ENCODE results near the gene LCP2.

DNA sequence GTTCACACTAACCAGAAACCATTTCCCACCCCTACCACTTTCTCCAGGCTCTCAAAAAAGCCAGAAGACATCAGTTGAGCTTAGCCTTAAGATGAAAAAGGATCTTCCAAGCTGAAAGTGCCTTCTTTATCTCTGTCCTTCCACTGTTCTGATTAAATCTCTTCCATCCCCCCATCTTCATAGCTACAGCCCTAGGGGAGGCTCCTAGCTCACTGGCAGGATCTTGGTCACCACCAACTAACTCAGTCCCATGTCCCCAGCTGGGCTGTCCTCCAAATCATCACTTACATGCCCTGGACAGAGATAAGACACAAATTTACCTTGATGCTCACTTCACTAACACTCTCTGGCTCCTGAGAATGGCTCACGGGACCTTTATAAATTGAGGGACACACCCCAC lies 14.3 kb downstream of the LCP2 start:
- no peak for TF ChIP-seq RB1 (IDR thresholded peaks at IDR 0.05; ENCODE audit: borderline replicate concordance)
- TF ChIP-seq CTCF (IDR thresholded peaks at IDR 0.05 in 2 of 3, conservative IDR thresholded peaks at IDR 0.05 in 1 of 3; ENCODE audit: control insufficient read depth in 2 of 3, extremely low read depth in 1 of 3, insufficient read depth in 1 of 3, low read depth in 3 of 3, low read length in 3 of 3) = no peak
- TF ChIP-seq TCF7 (IDR thresholded peaks at IDR 0.05; ENCODE audit: borderline replicate concordance) = no peak
- no peak for TF ChIP-seq EP300 (IDR thresholded peaks at IDR 0.05; ENCODE audit: borderline replicate concordance in 1 of 2, control insufficient read depth in 1 of 2, low read depth in 2 of 2, low read length in 2 of 2)
- no peak for TF ChIP-seq BMI1 (IDR thresholded peaks at IDR 0.05; ENCODE audit: borderline replicate concordance)
- TF ChIP-seq ZZZ3 (IDR thresholded peaks at IDR 0.05; ENCODE audit: control insufficient read depth, insufficient read length, low read depth) = no peak
- TF ChIP-seq, protein P1, sequence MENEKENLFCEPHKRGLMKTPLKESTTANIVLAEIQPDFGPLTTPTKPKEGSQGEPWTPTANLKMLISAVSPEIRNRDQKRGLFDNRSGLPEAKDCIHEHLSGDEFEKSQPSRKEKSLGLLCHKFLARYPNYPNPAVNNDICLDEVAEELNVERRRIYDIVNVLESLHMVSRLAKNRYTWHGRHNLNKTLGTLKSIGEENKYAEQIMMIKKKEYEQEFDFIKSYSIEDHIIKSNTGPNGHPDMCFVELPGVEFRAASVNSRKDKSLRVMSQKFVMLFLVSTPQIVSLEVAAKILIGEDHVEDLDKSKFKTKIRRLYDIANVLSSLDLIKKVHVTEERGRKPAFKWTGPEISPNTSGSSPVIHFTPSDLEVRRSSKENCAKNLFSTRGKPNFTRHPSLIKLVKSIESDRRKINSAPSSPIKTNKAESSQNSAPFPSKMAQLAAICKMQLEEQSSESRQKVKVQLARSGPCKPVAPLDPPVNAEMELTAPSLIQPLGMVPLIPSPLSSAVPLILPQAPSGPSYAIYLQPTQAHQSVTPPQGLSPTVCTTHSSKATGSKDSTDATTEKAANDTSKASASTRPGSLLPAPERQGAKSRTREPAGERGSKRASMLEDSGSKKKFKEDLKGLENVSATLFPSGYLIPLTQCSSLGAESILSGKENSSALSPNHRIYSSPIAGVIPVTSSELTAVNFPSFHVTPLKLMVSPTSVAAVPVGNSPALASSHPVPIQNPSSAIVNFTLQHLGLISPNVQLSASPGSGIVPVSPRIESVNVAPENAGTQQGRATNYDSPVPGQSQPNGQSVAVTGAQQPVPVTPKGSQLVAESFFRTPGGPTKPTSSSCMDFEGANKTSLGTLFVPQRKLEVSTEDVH (IDR thresholded peaks at IDR 0.05; ENCODE audit: low read depth, partially characterized antibody) = no peak
- TF ChIP-seq, protein P2, sequence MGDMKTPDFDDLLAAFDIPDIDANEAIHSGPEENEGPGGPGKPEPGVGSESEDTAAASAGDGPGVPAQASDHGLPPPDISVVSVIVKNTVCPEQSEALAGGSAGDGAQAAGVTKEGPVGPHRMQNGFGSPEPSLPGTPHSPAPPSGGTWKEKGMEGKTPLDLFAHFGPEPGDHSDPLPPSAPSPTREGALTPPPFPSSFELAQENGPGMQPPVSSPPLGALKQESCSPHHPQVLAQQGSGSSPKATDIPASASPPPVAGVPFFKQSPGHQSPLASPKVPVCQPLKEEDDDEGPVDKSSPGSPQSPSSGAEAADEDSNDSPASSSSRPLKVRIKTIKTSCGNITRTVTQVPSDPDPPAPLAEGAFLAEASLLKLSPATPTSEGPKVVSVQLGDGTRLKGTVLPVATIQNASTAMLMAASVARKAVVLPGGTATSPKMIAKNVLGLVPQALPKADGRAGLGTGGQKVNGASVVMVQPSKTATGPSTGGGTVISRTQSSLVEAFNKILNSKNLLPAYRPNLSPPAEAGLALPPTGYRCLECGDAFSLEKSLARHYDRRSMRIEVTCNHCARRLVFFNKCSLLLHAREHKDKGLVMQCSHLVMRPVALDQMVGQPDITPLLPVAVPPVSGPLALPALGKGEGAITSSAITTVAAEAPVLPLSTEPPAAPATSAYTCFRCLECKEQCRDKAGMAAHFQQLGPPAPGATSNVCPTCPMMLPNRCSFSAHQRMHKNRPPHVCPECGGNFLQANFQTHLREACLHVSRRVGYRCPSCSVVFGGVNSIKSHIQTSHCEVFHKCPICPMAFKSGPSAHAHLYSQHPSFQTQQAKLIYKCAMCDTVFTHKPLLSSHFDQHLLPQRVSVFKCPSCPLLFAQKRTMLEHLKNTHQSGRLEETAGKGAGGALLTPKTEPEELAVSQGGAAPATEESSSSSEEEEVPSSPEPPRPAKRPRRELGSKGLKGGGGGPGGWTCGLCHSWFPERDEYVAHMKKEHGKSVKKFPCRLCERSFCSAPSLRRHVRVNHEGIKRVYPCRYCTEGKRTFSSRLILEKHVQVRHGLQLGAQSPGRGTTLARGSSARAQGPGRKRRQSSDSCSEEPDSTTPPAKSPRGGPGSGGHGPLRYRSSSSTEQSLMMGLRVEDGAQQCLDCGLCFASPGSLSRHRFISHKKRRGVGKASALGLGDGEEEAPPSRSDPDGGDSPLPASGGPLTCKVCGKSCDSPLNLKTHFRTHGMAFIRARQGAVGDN (IDR thresholded peaks at IDR 0.05) = no peak
- TF ChIP-seq, protein P3, sequence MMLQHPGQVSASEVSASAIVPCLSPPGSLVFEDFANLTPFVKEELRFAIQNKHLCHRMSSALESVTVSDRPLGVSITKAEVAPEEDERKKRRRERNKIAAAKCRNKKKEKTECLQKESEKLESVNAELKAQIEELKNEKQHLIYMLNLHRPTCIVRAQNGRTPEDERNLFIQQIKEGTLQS (IDR thresholded peaks at IDR 0.05; ENCODE audit: borderline replicate concordance, extremely low read depth, low read depth, low read length) = no peak
- TF ChIP-seq JUND (IDR thresholded peaks at IDR 0.05; ENCODE audit: low read depth, low read length) = no peak
- TF ChIP-seq, protein P4, sequence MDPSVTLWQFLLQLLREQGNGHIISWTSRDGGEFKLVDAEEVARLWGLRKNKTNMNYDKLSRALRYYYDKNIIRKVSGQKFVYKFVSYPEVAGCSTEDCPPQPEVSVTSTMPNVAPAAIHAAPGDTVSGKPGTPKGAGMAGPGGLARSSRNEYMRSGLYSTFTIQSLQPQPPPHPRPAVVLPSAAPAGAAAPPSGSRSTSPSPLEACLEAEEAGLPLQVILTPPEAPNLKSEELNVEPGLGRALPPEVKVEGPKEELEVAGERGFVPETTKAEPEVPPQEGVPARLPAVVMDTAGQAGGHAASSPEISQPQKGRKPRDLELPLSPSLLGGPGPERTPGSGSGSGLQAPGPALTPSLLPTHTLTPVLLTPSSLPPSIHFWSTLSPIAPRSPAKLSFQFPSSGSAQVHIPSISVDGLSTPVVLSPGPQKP (IDR thresholded peaks at IDR 0.05; ENCODE audit: low read depth, low read length) = no peak
- TF ChIP-seq, protein P5, sequence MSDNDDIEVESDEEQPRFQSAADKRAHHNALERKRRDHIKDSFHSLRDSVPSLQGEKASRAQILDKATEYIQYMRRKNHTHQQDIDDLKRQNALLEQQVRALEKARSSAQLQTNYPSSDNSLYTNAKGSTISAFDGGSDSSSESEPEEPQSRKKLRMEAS (IDR thresholded peaks at IDR 0.05; ENCODE audit: low read depth, low read length) = no peak
- TF ChIP-seq PBX3 (IDR thresholded peaks at IDR 0.05; ENCODE audit: insufficient replicate concordance, low read depth, low read length) = no peak
